ENCODE data around the gene PHF21A.
A peak's percentile ranks its signal among the peaks of the same experiment; 100 is the strongest.
"Not testable (repeated sequence)": the region's sequence is repeated elsewhere in the genome, so short reads cannot be mapped to it uniquely, and the experiment has no call there.

The PHF21A gene

DNA sequence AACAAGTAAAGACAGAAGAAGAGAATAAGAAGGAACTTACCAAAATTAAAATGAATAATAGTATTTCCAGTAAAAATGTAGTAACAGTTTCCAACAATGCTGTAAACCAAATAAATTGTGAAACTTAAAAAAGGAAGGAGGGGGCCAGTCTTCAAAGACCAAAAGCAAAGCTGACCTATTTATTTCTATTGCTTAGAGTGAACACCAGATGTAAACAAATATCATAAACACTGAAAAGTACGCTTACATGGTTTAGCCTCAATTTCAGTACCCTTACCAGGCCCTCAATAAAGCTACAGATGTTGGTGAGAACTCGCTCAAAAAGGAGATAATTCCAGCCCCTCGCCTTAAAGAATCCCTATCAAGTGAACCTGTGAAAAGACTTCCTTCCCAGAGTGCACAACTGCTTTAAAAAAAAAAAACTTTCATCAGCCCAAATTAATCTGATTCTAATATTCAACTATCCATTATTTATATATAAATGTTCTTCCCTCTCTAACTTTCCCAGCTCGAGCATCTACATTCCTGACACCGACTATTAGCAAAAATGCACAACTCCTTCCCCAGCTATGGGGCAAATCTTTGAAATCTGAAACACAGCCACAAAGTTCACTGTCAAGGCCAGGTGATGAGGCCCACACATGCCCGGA lies 2.4 kb downstream of the PHF21A start:
- CTCF ChIA-PET = interaction anchor here (0.6 to 1.3 kb wide), 2 partner anchors 102 to 121 kb away, joined by 3 read pairs; no protein-coding TSS in a partner anchor
- POLR2A ChIA-PET (ENCODE audit: low non-redundant PET) = no interaction called here
- TF ChIP-seq, protein P1, sequence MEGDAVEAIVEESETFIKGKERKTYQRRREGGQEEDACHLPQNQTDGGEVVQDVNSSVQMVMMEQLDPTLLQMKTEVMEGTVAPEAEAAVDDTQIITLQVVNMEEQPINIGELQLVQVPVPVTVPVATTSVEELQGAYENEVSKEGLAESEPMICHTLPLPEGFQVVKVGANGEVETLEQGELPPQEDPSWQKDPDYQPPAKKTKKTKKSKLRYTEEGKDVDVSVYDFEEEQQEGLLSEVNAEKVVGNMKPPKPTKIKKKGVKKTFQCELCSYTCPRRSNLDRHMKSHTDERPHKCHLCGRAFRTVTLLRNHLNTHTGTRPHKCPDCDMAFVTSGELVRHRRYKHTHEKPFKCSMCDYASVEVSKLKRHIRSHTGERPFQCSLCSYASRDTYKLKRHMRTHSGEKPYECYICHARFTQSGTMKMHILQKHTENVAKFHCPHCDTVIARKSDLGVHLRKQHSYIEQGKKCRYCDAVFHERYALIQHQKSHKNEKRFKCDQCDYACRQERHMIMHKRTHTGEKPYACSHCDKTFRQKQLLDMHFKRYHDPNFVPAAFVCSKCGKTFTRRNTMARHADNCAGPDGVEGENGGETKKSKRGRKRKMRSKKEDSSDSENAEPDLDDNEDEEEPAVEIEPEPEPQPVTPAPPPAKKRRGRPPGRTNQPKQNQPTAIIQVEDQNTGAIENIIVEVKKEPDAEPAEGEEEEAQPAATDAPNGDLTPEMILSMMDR (conservative IDR thresholded peaks at IDR 0.05; ENCODE audit: low read depth) = no peak
- peak overlapping the region; percentile 99 for H3K27ac ChIP-seq
- DNase-seq (ENCODE audit: low spot score) = no peak

DNA sequence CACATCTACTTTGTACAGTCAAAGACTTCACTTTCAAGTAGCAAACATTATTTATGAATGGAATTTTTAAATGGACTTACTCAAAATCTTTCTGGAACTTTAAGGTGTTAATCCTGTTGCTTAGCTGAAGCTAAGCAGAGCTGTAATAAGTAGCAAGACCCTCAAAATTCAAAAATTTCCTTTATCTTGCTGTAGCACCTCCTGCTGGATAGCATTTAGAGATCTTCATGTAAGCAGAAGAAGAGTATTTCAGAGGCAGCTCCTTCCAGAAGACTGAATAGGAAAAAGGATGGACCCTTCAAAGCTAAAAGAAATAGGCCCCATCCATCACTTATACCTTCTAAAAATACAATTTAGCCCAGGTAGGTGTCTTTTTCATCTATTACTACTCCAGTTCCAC lies 3.4 kb downstream of the PHF21A start:
- CTCF ChIA-PET = interaction anchor here (1.3 kb wide), 1 partner anchor 122 kb away, joined by 3 read pairs; no protein-coding TSS in a partner anchor
- no peak overlapping the region for H3K27ac ChIP-seq
- no peak for DNase-seq (ENCODE audit: low spot score)
- TF ChIP-seq, protein P1 (conservative IDR thresholded peaks at IDR 0.05; ENCODE audit: low read depth) = peak; percentile 10
- POLR2A ChIA-PET (ENCODE audit: low non-redundant PET) = no interaction called here

DNA sequence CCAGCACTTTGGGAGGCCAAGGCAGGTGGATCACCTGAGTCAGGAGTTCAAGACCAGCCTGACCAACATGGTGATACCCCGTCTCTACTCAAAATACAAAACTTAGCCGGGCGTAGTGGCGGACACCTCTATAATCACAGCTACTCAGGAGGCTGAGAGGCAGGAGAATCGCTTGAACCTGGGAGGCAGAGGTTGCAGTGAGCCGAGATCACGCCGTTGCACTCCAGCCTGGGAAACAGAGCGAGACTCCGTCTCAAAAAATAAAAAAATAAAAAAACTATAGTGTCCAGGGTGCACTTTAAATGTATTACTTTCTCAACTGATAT lies 4.6 kb downstream of the PHF21A start:
- H3K27ac ChIP-seq; POLR2A ChIA-PET (ENCODE audit: low non-redundant PET); DNase-seq (ENCODE audit: low spot score): not testable (repeated sequence)
- CTCF ChIA-PET = interaction anchor here (0.6 to 0.7 kb wide), 2 partner anchors 48 to 514 kb away, joined by 3 to 4 read pairs; no protein-coding TSS in a partner anchor

DNA sequence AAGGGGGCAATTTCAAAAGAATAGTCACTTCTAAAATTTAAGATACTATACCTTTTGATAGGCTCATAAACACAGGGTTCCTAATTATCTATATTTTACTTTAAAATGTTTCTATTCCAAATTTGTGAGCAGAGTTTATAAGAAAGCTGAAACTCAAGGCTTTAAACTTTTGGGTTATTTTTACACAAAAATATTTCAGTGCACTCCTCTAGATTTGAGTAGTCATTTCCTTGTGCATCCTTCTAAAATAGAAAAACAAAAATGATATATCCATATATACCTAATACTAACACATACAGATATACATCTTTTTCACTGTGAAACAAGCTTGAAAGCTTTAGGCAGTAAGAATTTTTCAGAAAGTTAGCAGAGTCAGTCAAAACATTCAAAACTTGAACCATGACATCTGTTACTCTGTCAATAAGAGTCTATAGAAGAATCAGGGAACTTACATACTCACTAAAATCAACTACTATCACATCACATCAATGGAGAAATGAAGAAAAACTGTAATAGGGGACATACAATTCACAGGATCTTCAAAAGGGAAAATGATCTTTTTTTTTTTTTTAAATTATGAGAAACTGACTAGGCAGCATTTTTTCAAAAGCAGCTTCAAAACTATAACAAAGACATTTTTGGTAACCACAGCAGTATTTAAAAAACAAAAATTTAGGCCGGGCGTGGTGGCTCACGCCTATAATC lies 5.1 kb downstream of the PHF21A start:
- CTCF ChIA-PET = interaction anchor here (0.6 to 0.7 kb wide), 4 partner anchors 48 to 513 kb away, joined by 3 to 4 read pairs (median 3); no protein-coding TSS in a partner anchor

DNA sequence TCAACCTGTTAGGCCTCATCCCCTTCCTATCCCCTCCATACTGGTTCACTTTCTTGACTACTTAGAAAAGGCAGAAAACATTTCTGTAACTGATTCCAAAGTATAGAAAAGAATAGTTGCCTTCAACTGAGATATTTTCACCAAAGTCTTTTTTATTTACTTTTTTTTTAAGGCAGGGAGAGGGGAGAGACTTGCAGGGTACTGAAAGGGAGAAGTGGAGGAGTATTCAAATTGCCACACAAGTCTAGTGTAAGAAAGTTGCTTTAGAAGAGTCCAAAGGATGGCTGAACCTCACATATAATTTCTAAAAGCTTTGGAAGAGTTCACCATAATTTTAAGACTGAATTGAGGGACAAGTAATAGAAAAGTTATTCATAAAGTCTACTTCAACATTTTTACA lies 6.3 kb downstream of the PHF21A start:
- H3K27ac ChIP-seq = no peak overlapping the region
- TF ChIP-seq, protein P1 (conservative IDR thresholded peaks at IDR 0.05; ENCODE audit: low read depth) = no peak
- DNase-seq (ENCODE audit: low spot score) = no peak
- POLR2A ChIA-PET (ENCODE audit: low non-redundant PET) = no interaction called here
- CTCF ChIA-PET = interaction anchor here (0.8 to 1.0 kb wide), 2 partner anchors 11 to 124 kb away, joined by 3 to 6 read pairs; no protein-coding TSS in a partner anchor

More for the DNA sequence above, 5.1 kb downstream of the PHF21A start:
- no peak overlapping the region for H3K27ac ChIP-seq
- POLR2A ChIA-PET (ENCODE audit: low non-redundant PET) = no interaction called here
- TF ChIP-seq, protein P1 (conservative IDR thresholded peaks at IDR 0.05; ENCODE audit: low read depth) = no peak
- DNase-seq (ENCODE audit: low spot score) = no peak

DNA sequence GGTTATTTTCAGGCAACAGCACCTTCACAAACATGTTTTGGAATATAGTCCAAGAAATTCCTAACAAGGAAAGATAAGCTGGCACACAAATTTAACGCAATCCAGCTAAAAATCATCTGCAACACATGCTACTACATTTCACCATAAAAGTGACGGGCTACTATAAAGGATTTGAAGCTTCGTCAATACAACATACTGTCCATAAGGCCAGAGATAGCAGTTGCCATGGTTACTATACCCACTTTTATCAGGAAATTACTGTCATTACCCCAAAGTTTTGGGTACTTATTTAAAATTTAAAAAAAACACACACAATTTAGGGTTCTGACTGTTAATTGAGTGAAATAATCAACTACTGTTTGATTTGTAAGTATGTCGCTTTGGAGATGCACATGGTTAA lies 6.9 kb downstream of the PHF21A start:
- no peak overlapping the region for H3K27ac ChIP-seq
- ChIA-PET CTCF (interaction anchor here (0.6 to 0.8 kb wide), 2 partner anchors 11 to 124 kb away, joined by 3 read pairs; no protein-coding TSS in a partner anchor), POLR2A (ENCODE audit: low non-redundant PET) (no interaction called here)
- TF ChIP-seq, protein P1 (conservative IDR thresholded peaks at IDR 0.05; ENCODE audit: low read depth) = no peak
- no peak for DNase-seq (ENCODE audit: low spot score)

Measured in RWPE1 (cell line).